Heart left ventricle (tissue), 16 donors: ENCODE data around the gene SYDE2. TPM values are rescaled to one million over a fixed set of nuclear protein-coding genes. Genes with fewer than 3 reads are reported as not detected.
A peak's percentile ranks its signal among the peaks of the same experiment; 100 is the strongest.

Experiments used
- ATAC-seq, 4 donors: fragments of 200-7000 bp; cut with Tn5 transposase; one replicate each; pipeline ENCODE4 v1.9.1; 2020 to 2022; ENCODE audit warnings: moderate library complexity in 4 of 4, mild to moderate bottlenecking in 3 of 4, moderate number of reproducible peaks in 1 of 4
- DNase-seq, 5 donors: peaks; one replicate each; pipeline ENCODE4 v3.0.0-alpha.2; 2020
- H3K27ac ChIP-seq, 12 donors: fragments of 200-600 bp; sonication (generic) in 4 of 12; one replicate each; pipeline versions ENCODE4 v1.5.0 to v1.8.0; 2016 to 2022; ENCODE audit warnings: mild to moderate bottlenecking in 2 of 12
- H3K27me3 ChIP-seq, 9 donors: fragments of 200-600 bp; sonication (generic) in 2 of 9; one replicate each; pipeline versions ENCODE4 v1.5.1 to v1.8.0; 2016 to 2022; ENCODE audit warnings: mild to moderate bottlenecking in 3 of 9
- H3K36me3 ChIP-seq, 9 donors: fragments of 200-600 bp; sonication (generic) in 2 of 9; one replicate each; pipeline versions ENCODE4 v1.5.0 to v1.8.0; 2018 to 2022; ENCODE audit warnings: mild to moderate bottlenecking in 2 of 9
- H3K4me1 ChIP-seq, 12 donors: fragments of 200-600 bp; sonication (generic) in 4 of 12; one replicate each; pipeline versions ENCODE4 v1.5.0 to v1.8.0; 2016 to 2022; ENCODE audit warnings: mild to moderate bottlenecking in 3 of 12
- H3K4me3 ChIP-seq, 12 donors: fragments of 200-600 bp; sonication (generic) in 4 of 12; one replicate each; pipeline versions ENCODE4 v1.5.0 to v1.8.0; 2017 to 2022; ENCODE audit warnings: mild to moderate bottlenecking in 9 of 12, moderate library complexity in 4 of 12
- H3K9me3 ChIP-seq, 12 donors: fragments of 200-600 bp; sonication (generic) in 4 of 12; one replicate each; pipeline versions ENCODE4 v1.5.0 to v1.8.0; 2016 to 2022; ENCODE audit warnings: mild to moderate bottlenecking in 1 of 12
- CTCF ChIP-seq, 12 donors: fragments of 200-600 bp; sonication (generic) in 4 of 12; IDR thresholded peaks; one replicate each; pipeline versions ENCODE4 v1.5.0 to v1.8.0; 2018 to 2022; ENCODE audit warnings: antibody characterized with exemption in 12 of 12, mild to moderate bottlenecking in 5 of 12
- POLR2A ChIP-seq, 2 donors: fragments of 450-650 bp; IDR thresholded peaks; one replicate each; pipeline ENCODE4 v1.6.1; 2017; ENCODE audit warnings: antibody characterized with exemption in 2 of 2, mild to moderate bottlenecking in 2 of 2, moderate library complexity in 2 of 2
- WGBS, 4 donors: extraction: QIAGEN DNeasy Blood & Tissue Kit in 2 of 4; methylation state at CpG; one replicate each; pipeline versions ENCODE4 v1.1.5 to v1.1.7; 2013 to 2018; 5-methylcytosine and 5-hydroxymethylcytosine counted together
- intact Hi-C, 10 donors: fragments of 100-400 bp; cut with DNase I; formaldehyde crosslinking; loops; one replicate each; pipeline versions ENCODE4 v1.11.1 to v1.14.2; 2022
- polyA plus RNA-seq, 2 donors: library from polyadenylated mRNA; stranded (reverse); fragments of 200-250 nt; gene quantifications; one replicate each; pipeline ENCODE4 v1.2.3, GENCODE V29; 2013
- total RNA-seq, 9 donors: library from RNA; depleted of rRNA in 2 of 9; stranded (reverse); fragments of >200 nt in 2 of 9; fragmentation: NEBNext Ultra II Directional in 3 of 9; extraction: Animal tissue kit (Norgen Biotek cat#: 25700) in 3 of 9; gene quantifications; one replicate each; pipeline versions ENCODE4 v1.1.0 to v1.2.4, GENCODE V29; 2016 to 2023
- donor health status: ischemic (EF 13 %, LVEDD 7.1; RV severe dilation, severe dysfunction).
- donor health status: healthy with polysubstance abuse.
- donor health status: DM: no; HTN: yes; CAD: no.
- donor health status: DM: no; HTN: no; CAD: no.
- donor health status: ischemic (EF 25% LVEDD 6.9; RV normal size, moderate dysfunction).
- donor health status: ischemic (EF 25% LVEDD 5.7; RV mildly dilated, moderate dysfunction).
- donor health status: healthy.
- donor health status: DM: yes; HTN: yes; CAD: no.
- donor health status: ischemic (EF 35%, LVEDD 5.7; RV mildly dilated, moderate dysfunction).
- donor health status: nonischemic (EF 11% LVEDD 7.7; RV severe dilation, severe dysfunction).
- donor health status: DM: yes; HTN: yes; CAD: no.
- donor health status: PGD.
- donor health status: ischemic (EF 29% LVEDD 5.4; RV normal size, mild dysfunction).
- donor health status: nonischemic (EF 23%, LVEDD 6.1; RV moderate dilation, normal function).

Gene SYDE2
- total and polyA plus RNA-seq, 11 donors, result 2.4 to 25.8 (median 19.4) TPM

- intact Hi-C loops, result loop anchor here in 1 of 10 donors (5.0 kb wide), 1 partner anchor 38 kb away; the partner anchor contains the start of gene SYDE2
- 10 to 21% (median 13%) methylated on average over 1 of the region's 1 CpG for WGBS, 4 donors
- DNase-seq, result peak in 1 of 5 donors; percentile 32
These were observed 39.4 kb upstream of the SYDE2 start for GRCh38 chr1:85240174-85240601.

GRCh38 chr1:85237613-85238012, 36.8 kb upstream of the SYDE2 start:
- WGBS, 4 donors, result 41 to 60% (median 49%) methylated on average over 1 of the region's 1 CpG

More at GRCh38 chr1:85240174-85240601, 39.4 kb upstream of the SYDE2 start:
- Histone ChIP-seq H3K27ac (peak overlapping the region in 1 of 12 donors; percentile 46), H3K4me3 (no peak overlapping the region), H3K9me3 (no peaks in the 10 kb centered on the region), H3K36me3 (no peaks in the 10 kb centered on the region), H3K27me3 (no peaks in the 10 kb centered on the region), H3K4me1 (peaks cover 0 to 15% (median 0%) of the 10 kb centered on the region in 12 donors)
- TF ChIP-seq CTCF (IDR thresholded peaks at IDR 0.05) (peak in 5 of 12 donors; percentile 15 to 35 (median 29)), POLR2A (IDR thresholded peaks at IDR 0.05) (no peak)
- peak in 2 of 4 donors; percentile 43 to 78 for ATAC-seq

GRCh38 chr1:85230305-85230977, 29.6 kb upstream of the SYDE2 start:
- ATAC-seq (peak in 1 of 4 donors; percentile 32), DNase-seq (no peak)
- intact Hi-C loops, result no loop called here
- H3K9me3 ChIP-seq, result no peaks in the 10 kb centered on the region
- H3K4me3 ChIP-seq, result no peak overlapping the region
- peaks cover 0 to 17% (median 2%) of the 10 kb centered on the region in 12 donors for H3K4me1 ChIP-seq
- H3K27ac ChIP-seq, result peak overlapping the region in 5 of 12 donors; percentile 45 to 82 (median 73)
- H3K36me3 ChIP-seq, result no peaks in the 10 kb centered on the region
- TF ChIP-seq POLR2A (IDR thresholded peaks at IDR 0.05), result no peak
- TF ChIP-seq CTCF (IDR thresholded peaks at IDR 0.05), result peak in 2 of 12 donors; percentile 3 to 15
- WGBS, 4 donors, result 73 to 85% (median 81%) methylated on average over 8 of the region's 8 CpGs
- no peaks in the 10 kb centered on the region for H3K27me3 ChIP-seq

More at GRCh38 chr1:85237613-85238012, 36.8 kb upstream of the SYDE2 start:
- Histone ChIP-seq H3K4me3 (no peak overlapping the region), H3K9me3 (no peaks in the 10 kb centered on the region), H3K4me1 (peaks cover 0 to 4% (median 0%) of the 10 kb centered on the region in 12 donors), H3K27me3 (no peaks in the 10 kb centered on the region), H3K36me3 (no peaks in the 10 kb centered on the region), H3K27ac (no peak overlapping the region)
- TF ChIP-seq POLR2A (IDR thresholded peaks at IDR 0.05) (no peak), CTCF (IDR thresholded peaks at IDR 0.05) (no peak)
- DNase-seq, result no peak
- intact Hi-C loops, result no loop called here
- ATAC-seq, result no peak

- TF ChIP-seq POLR2A (IDR thresholded peaks at IDR 0.05) (no peak), CTCF (IDR thresholded peaks at IDR 0.05) (no peak)
- no peak for DNase-seq
- no peak overlapping the region for H3K4me3 ChIP-seq
- peaks cover 0 to 23% (median 5%) of the 10 kb centered on the region in 12 donors for H3K4me1 ChIP-seq
- peak; percentile 25 to 60 (median 40) for ATAC-seq
- no peaks in the 10 kb centered on the region for H3K9me3 ChIP-seq
- H3K27me3 ChIP-seq, result no peaks in the 10 kb centered on the region
- peak overlapping the region; percentile 17 to 82 (median 62) for H3K27ac ChIP-seq
- intact Hi-C loops, result loop anchor here in 1 of 10 donors (2.0 kb wide), 1 partner anchor 29 kb away; the partner anchor contains the start of gene SYDE2
- H3K36me3 ChIP-seq, result no peaks in the 10 kb centered on the region
- WGBS, 4 donors, result 54 to 68% (median 65%) methylated on average over 6 of the region's 6 CpGs
These were observed 28.8 kb upstream of the SYDE2 start for GRCh38 chr1:85229574-85230097.
